MM.1S (cell line): Measurements from ENCODE around the gene ATG2B.

ENCODE experiments used
- DNase-seq: peaks from one replicate; pipeline ENCODE4 v3.0.0-alpha.2; 2015
- H2AFZ ChIP-seq: fragments of 300-600 bp; sonication (generic); 2 replicates; pipeline ENCODE4 v1.6.0; 2016; ENCODE audit warnings: antibody characterized with exemption, low read length
- H3F3A ChIP-seq: fragments of 300-600 bp; sonication (generic); 2 replicates; pipeline ENCODE4 v1.6.1; 2016; ENCODE audit warnings: mild to moderate bottlenecking, antibody characterized with exemption, low read length, moderate library complexity, mixed read lengths; ENCODE audit not compliant: insufficient read depth
- H3K27ac ChIP-seq: fragments of 300-600 bp; sonication (generic); 2 replicates; pipeline ENCODE4 v1.5.1; 2016; ENCODE audit warnings: mild to moderate bottlenecking, low read length
- H3K27me3 ChIP-seq: fragments of 300-600 bp; sonication (generic); replicated peaks from 2 replicates; pipeline ENCODE4 v1.6.0; 2016; ENCODE audit warnings: low read length; ENCODE audit not compliant: insufficient read depth
- H3K36me3 ChIP-seq: fragments of 300-600 bp; sonication (generic); replicated peaks from 2 replicates; pipeline ENCODE4 v1.6.1; 2016; ENCODE audit warnings: mild to moderate bottlenecking, low read length, mixed read lengths; ENCODE audit not compliant: insufficient read depth
- H3K4me1 ChIP-seq: fragments of 300-600 bp; sonication (generic); 2 replicates; pipeline ENCODE4 v1.6.1; 2016; ENCODE audit warnings: low read length, mixed read lengths
- H3K4me2 ChIP-seq: fragments of 300-600 bp; sonication (generic); 2 replicates; pipeline ENCODE4 v1.6.0; 2016; ENCODE audit warnings: low read depth, low read length
- H3K4me3 ChIP-seq: fragments of 300-600 bp; sonication (generic); 2 replicates; pipeline ENCODE4 v1.5.1; 2016; ENCODE audit warnings: low read length, mixed read lengths
- H3K79me2 ChIP-seq: fragments of 300-600 bp; sonication (generic); 2 replicates; pipeline ENCODE4 v1.6.1; 2016; ENCODE audit warnings: mixed run types, low read length, mixed read lengths
- H3K9ac ChIP-seq: fragments of 300-600 bp; sonication (generic); 2 replicates; pipeline ENCODE4 v1.6.1; 2016; ENCODE audit warnings: low read length, mixed read lengths
- H3K9me2 ChIP-seq: fragments of 300-600 bp; sonication (generic); replicated peaks from 2 replicates; pipeline ENCODE4 v1.6.1; 2016; ENCODE audit warnings: mild to moderate bottlenecking, low read length, mixed read lengths; ENCODE audit not compliant: insufficient read depth
- H3K9me3 ChIP-seq: fragments of 300-600 bp; sonication (generic); replicated peaks from 2 replicates; pipeline ENCODE4 v1.6.1; 2016; ENCODE audit warnings: mild to moderate bottlenecking, low read length, mixed read lengths; ENCODE audit not compliant: insufficient read depth
- H4K20me1 ChIP-seq: fragments of 300-600 bp; sonication (generic); 2 replicates; pipeline ENCODE4 v1.6.1; 2016; ENCODE audit warnings: mild to moderate bottlenecking, low read length, moderate library complexity, mixed read lengths; ENCODE audit not compliant: insufficient read depth
- CTCF ChIP-seq: fragments of 300-600 bp; sonication (generic); IDR thresholded peaks from 2 replicates; pipeline ENCODE4 v1.5.1; 2016; ENCODE audit warnings: antibody characterized with exemption, low read length, mixed read lengths
- EZH2 ChIP-seq: fragments of 300-600 bp; sonication (generic); optimal IDR thresholded peaks from 2 replicates; pipeline ENCODE3; 2017; ENCODE audit warnings: low read depth, mild to moderate bottlenecking, antibody characterized with exemption, low read length, mixed read lengths
- EZH2phosphoT487 ChIP-seq: fragments of 300-600 bp; sonication (generic); IDR thresholded peaks from 2 replicates; pipeline ENCODE4 v1.6.1; 2018; ENCODE audit warnings: antibody characterized with exemption, low read length

Gene ATG2B

GRCh38 chr14:96385385-96385784, 22.2 kb upstream of the ATG2B start:
- H3K9me3 ChIP-seq = no peaks in the 10 kb centered on the region
- peaks cover 3% of the 10 kb centered on the region; the same call in 1 of the 2 replicates for H3F3A ChIP-seq
- H3K27me3 ChIP-seq = no peaks in the 10 kb centered on the region
- no peak for DNase-seq
- no peak overlapping the region for H3K4me2 ChIP-seq
- no peaks in the 10 kb centered on the region; the same call in 1 of the 2 replicates for H3K4me1 ChIP-seq
- no peak for TF ChIP-seq EZH2
- TF ChIP-seq CTCF = no peak
- TF ChIP-seq EZH2phosphoT487 = no peak
- no peak overlapping the region for H3K4me3 ChIP-seq
- no peak overlapping the region for H3K27ac ChIP-seq
- H3K9me2 ChIP-seq = no peaks in the 10 kb centered on the region
- H3K79me2 ChIP-seq = no peaks in the 10 kb centered on the region
- no peak overlapping the region for H3K9ac ChIP-seq
- no peaks in the 10 kb centered on the region for H3K36me3 ChIP-seq
- no peaks in the 10 kb centered on the region for H4K20me1 ChIP-seq
- no peak overlapping the region for H2AFZ ChIP-seq

DNA sequence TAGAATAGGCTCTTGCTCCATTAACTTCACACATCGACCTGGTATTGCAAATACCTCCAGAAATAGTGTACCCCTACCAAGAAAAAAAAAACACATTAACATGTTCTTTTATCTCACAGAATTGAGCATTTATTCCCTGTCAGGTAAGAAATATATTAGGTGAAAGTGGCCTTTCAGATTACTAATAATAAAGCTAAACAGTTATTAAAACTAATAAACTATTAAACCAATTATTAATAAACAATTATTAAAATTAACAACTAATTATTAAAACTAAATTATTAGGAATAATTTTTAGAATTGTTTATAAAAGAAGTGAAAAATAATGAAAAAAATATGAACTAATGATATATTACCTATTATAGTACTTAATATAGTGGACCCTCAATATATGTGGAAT, 21.6 kb upstream of the ATG2B start:
- Histone ChIP-seq H3K4me1 (no peaks in the 10 kb centered on the region; the same call in 1 of the 2 replicates), H2AFZ (no peak overlapping the region), H3K27me3 (no peaks in the 10 kb centered on the region), H4K20me1 (no peaks in the 10 kb centered on the region), H3F3A (peaks cover 3% of the 10 kb centered on the region; the same call in 1 of the 2 replicates), H3K4me2 (no peak overlapping the region), H3K36me3 (no peaks in the 10 kb centered on the region), H3K27ac (no peak overlapping the region), H3K79me2 (no peaks in the 10 kb centered on the region), H3K9me2 (no peaks in the 10 kb centered on the region), H3K9ac (no peak overlapping the region), H3K9me3 (no peaks in the 10 kb centered on the region), H3K4me3 (no peak overlapping the region)
- DNase-seq = no peak
- TF ChIP-seq EZH2 (no peak), EZH2phosphoT487 (no peak), CTCF (no peak)

DNA sequence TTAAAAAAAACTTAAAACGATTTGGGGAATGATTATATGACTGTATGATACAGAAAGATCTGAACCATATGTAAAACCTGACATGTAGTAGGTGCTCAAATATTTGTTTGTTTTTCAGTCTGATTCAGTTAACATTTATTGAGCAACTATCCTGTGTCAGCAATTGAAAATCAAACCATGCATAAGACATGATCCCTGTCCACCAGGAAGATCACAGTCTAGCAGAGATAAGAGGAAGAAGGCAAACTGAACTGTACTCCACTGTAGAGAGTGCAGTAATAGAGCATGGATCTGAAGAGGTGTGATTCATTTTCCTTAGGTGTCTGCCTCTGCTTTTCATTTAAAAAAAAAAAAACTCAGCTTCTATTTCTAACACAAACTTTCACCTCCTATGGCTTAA, 20.9 kb upstream of the ATG2B start:
- Histone ChIP-seq H4K20me1 (no peaks in the 10 kb centered on the region), H3K27ac (no peak overlapping the region), H3K9ac (no peak overlapping the region), H3K27me3 (no peaks in the 10 kb centered on the region), H3K36me3 (no peaks in the 10 kb centered on the region), H3F3A (peaks cover 3% of the 10 kb centered on the region; the same call in 1 of the 2 replicates), H3K4me2 (no peak overlapping the region), H2AFZ (no peak overlapping the region), H3K79me2 (no peaks in the 10 kb centered on the region), H3K4me3 (no peak overlapping the region), H3K9me2 (no peaks in the 10 kb centered on the region), H3K4me1 (no peaks in the 10 kb centered on the region; the same call in 1 of the 2 replicates), H3K9me3 (no peaks in the 10 kb centered on the region)
- DNase-seq = no peak
- no peak for TF ChIP-seq CTCF
- no peak for TF ChIP-seq EZH2phosphoT487
- no peak for TF ChIP-seq EZH2
